GM19455 (cell line): ENCODE data around the gene ACSF3.
"Not testable (repeated sequence)": the region's sequence is repeated elsewhere in the genome, so short reads cannot be mapped to it uniquely, and the experiment has no call there.

ENCODE experiments used
- ATAC-seq: cut with Tn5 transposase; IDR thresholded peaks from one replicate; pipeline ENCODE4 v1.9.1; 2021; ENCODE audit not compliant: unreplicated experiment

The ACSF3 gene

GRCh38 chr16:89055313-89055712 lies 38.3 kb upstream of the ACSF3 start:
- ATAC-seq, result no peak

GRCh38 chr16:89055894-89056555 lies 37.6 kb upstream of the ACSF3 start:
- no peak for ATAC-seq

DNA sequence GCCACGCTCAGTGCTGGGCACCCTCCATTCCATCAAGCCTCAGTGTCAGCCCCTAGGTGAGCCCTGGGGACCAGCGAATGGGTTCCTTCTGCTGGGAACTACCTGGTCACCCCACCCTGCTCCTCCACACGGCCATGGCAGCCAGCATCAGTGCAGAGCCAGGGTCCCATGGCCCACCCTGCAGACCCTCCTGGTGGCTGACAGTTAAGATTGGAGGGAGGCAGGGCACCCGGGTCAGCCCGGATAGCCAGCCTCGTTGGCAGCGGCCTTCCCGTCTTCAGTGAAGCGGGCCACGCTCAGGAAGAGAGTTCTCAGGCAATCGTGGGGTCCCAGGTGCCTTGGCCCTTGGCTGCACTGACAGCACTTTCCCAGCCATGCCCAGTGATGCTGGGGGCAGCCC lies 37.1 kb upstream of the ACSF3 start:
- no peak for ATAC-seq

GRCh38 chr16:89057738-89058137 lies 35.9 kb upstream of the ACSF3 start:
- ATAC-seq, result no peak

DNA sequence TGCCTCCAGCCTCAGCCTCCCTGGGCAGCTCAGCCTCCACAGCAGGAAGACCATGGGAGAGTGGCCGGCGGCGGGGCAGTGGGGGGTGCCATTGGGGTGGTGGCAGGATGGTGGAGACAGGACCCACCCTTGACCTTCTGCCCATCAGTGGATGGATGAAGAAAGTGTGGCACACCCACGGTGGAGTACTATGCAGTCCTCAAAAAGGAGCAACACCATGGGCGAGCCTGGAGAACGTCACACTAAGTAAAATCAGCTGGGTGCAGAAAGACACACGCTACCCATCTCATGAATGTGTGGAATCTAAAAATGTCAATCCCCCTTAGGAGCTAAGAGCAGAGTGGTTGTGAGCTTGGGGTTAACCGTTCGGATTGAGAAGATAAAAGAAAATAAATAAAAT lies 34.8 kb upstream of the ACSF3 start:
- ATAC-seq, result no peak

DNA sequence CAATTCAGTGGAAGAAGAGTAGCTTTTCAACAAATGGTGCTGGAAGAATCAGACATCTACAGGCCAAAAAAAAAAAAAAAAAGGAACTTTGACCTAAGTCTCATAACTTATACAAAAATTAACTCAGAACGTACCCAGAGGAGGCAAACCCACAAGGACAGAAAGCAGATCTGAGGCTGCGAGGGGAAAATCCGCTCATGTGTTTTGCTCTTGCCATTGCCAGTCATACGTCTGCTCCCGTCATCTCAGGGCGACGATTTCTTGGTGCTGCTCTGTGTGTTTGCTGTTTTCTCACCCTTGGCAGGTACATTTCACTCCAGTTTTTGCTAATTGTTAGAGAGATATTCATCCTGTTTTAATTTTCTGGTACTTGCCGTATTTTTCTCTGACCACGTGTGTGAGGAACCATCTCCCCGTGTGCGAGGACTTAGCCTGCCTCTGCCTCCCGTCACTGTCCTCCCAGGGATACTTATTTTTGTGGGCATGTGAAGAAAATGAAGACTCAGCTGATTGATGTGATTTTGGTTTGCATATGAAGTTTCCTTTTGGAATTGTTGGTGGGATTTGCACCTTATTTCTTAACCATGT lies 33.4 kb upstream of the ACSF3 start:
- no peak for ATAC-seq

- no peak for ATAC-seq
Observed at GRCh38 chr16:89061086-89061485, 32.6 kb upstream of the ACSF3 start.

DNA sequence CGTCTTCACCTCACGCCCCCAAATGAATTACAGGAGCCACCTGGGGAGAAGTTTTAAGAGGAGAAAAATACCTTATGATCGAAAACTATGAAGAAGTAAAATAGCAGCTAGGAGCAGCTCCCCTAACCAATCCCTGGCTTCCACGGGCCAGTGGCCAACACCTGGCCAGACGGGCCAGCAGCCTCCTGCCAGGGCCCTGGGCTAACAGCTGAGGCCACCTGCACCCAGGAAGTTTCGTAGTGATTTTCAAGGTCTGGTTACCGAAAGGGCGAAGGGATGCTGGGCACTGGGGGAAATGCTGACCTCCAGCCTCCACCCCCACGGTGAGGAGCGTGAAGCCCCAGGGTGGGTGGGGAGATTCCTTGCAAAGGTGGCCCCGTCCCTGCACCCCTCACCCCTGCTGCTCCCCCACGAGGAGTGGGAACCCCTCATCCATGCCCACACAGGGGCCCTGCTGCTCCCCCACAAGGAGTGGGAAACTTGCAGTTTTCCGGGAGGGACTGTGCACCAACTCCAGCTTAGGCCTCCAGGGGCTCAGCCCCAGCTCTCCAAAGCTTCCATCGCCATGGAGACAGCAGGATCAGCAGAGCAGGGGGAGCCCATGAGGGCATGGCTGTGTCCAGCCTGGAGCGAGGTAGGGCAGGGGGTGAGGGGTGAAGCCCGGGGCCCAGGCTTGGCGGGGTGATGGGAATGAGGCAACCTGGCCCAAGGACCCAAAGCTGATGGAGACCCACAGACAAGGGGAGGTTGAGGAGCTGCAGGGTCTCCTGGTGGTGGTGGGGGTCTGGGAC lies 31.9 kb upstream of the ACSF3 start:
- no peak for ATAC-seq

GRCh38 chr16:89062389-89063345 lies 31.0 kb upstream of the ACSF3 start:
- no peak for ATAC-seq

GRCh38 chr16:89063768-89064320 lies 29.8 kb upstream of the ACSF3 start:
- no peak for ATAC-seq

- ATAC-seq, result no peak
Observed at GRCh38 chr16:89064606-89065457, 28.8 kb upstream of the ACSF3 start.

DNA sequence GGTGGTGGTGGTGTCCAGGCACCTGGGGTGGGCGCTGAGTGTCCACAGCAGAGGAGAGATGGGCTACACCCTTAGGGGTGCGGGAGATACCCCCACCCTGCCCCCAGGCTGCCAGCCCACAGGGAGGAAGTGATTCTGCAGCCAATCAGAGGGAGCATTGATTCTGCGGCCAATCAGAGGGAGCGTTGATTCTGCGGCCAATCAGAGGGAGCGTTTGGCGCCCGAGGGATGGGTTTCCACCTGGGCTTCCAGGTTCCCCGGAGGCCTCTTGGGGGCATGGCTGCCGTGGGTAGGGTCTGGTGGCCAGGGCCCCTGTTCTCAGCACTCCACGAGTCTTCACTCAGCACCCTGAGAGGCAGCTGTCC lies 28.2 kb upstream of the ACSF3 start:
- no peak for ATAC-seq

- ATAC-seq, result no peak
Observed at GRCh38 chr16:89066721-89067120, 26.9 kb upstream of the ACSF3 start.

DNA sequence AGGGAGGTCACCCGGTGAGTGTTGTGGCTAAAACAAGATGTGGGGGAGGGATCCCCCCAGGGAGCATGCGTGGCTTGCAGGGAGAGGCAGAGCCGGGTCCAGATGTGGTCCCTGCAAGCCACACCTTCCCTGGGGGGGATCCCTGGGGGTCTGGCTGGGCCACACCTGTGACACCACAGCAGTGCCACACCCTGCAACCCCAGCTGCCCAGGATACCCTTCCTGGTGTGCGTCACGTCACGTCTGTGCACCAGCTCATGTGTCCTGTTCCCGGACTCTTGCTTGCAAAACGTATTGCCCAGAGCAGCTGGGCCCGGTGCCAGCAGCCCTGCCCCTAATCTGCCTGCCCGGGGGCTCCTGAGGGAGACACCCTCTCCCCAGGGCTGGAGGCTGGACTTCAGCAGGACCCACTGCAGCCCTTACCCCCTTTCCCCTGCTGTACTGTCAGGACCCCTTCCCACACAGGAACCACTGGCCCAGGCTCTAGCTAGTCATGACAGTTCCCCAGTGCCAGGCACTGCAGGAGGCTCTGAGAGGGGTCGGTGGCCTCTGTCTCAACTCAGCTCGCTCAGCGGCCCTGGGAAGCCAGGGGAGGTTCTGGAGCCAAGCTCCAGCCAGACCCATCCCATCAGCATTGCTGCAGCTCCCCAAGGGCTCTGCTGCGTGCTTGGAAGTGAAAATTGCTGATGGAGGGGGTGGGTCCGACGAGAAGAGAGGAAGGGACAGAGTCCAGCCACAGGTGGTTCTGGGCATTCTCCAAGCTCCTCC lies 25.8 kb upstream of the ACSF3 start:
- no peak for ATAC-seq

GRCh38 chr16:89068814-89069616 lies 24.6 kb upstream of the ACSF3 start:
- ATAC-seq, result not testable (repeated sequence)

DNA sequence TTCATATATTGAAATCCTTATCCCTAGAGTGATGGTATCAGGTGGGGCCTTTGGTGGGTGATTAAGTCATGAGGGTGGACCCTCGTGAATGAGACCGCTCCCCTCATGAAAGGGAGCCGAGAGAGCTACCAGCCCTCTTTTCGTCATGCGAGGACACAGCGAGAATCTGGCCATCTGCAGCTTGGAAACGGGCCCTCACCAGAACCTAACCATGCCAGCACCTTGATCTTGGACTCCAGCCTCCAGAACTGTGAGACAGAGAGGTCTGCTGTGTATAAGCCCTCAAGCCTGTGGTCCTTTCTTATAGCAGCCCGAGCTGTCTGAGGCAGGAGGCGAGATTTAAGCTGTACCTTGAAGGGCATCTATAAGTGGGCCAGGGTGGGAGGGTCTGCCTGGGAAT lies 23.7 kb upstream of the ACSF3 start:
- ATAC-seq, result no peak

DNA sequence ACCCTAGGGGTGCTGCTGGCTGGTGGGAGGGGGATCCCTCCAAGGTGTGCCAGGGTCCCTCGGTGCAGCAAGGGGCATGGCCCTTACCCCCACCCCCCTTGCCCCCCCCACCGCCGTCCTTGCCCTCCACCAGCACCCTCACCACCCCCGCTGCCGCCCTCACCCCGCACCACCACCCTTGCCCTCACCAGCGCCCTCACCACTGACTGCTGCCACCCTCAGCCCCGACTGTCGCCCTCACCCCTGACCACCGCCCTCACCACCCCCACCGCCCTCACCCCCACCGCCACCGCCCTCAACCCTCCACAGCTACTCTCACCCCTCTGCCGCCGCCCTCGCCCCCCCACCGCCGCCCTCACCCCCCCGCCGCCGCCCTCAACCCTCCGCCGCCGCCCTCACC lies 23.1 kb upstream of the ACSF3 start:
- ATAC-seq, result no peak
